Adrenal gland (tissue), 12 donors: ENCODE data around the gene KCNJ1. TPM values are rescaled to one million over a fixed set of nuclear protein-coding genes. Genes with fewer than 3 reads are reported as not detected.

Source experiments
- DNase-seq, 7 donors: peaks; one replicate each; pipeline ENCODE4 v3.0.0-alpha.2; 2019 to 2020
- H3K27ac ChIP-seq, 5 donors: fragments of 200-600 bp; sonication (generic) in 4 of 5; 1 replicate in 3 of 5; 2 replicates in 2 of 5; pipeline versions ENCODE4 v1.5.1 to v1.8.0; 2016 to 2020; ENCODE audit warnings: mild to moderate bottlenecking in 1 of 5
- H3K27me3 ChIP-seq: fragments of 200-600 bp; 2 replicates; pipeline ENCODE4 v1.8.0; 2021
- H3K36me3 ChIP-seq, 2 donors: fragments of 200-600 bp; replicated peaks in 1 of 2; 1 replicate in 1 of 2; 2 replicates in 1 of 2; pipeline versions ENCODE4 v1.5.1 to v1.8.0; 2018 to 2022
- H3K4me1 ChIP-seq, 2 donors: fragments of 200-600 bp; replicated peaks in 1 of 2; 1 replicate in 1 of 2; 2 replicates in 1 of 2; pipeline versions ENCODE4 v1.5.1 to v1.8.0; 2018 to 2021
- H3K4me3 ChIP-seq, 4 donors: fragments of 200-600 bp; sonication (generic) in 3 of 4; one replicate each; pipeline ENCODE4 v1.5.1; 2016 to 2018
- H3K9me3 ChIP-seq, 3 donors: fragments of 200-600 bp; sonication (generic) in 1 of 3; replicated peaks in 1 of 3; 1 replicate in 2 of 3; 2 replicates in 1 of 3; pipeline versions ENCODE4 v1.5.1 to v1.8.0; 2016 to 2021
- POLR2A ChIP-seq, 2 donors: fragments of 450-650 bp; IDR thresholded peaks; one replicate each; pipeline ENCODE4 v1.6.1; 2017; ENCODE audit warnings: antibody characterized with exemption in 2 of 2, mild to moderate bottlenecking in 2 of 2, moderate library complexity in 1 of 2
- WGBS, 4 donors: extraction: QIAGEN DNeasy Blood & Tissue Kit in 2 of 4; methylation state at CpG; one replicate each; pipeline versions ENCODE4 v1.1.5 to v1.1.7; 2013 to 2017; 5-methylcytosine and 5-hydroxymethylcytosine counted together
- intact Hi-C, 2 donors: fragments of 100-400 bp; cut with DNase I; formaldehyde crosslinking; loops; one replicate each; pipeline versions ENCODE4 v1.14.1 to v1.15.0; 2022 to 2023
- polyA plus RNA-seq, 3 donors: library from polyadenylated mRNA; stranded (reverse); fragments of 200-250 nt in 2 of 3; fragments of 350-450 nt in 1 of 3; fragmentation: Illumina TruSeq in 1 of 3; extraction: RNeasy Lipid Tissue Mini Kit (QIAGEN cat#74804) in 1 of 3; gene quantifications; one replicate each; pipeline ENCODE4 v1.2.3, GENCODE V29; 2013 to 2014
- total RNA-seq, 9 donors: library from RNA; depleted of rRNA in 4 of 9; stranded (reverse); fragments of >200 nt in 4 of 9; fragments of 120-200 nt in 1 of 9; fragmentation: NEBNext Ultra II Directional in 1 of 9; extraction: Animal tissue kit (Norgen Biotek cat#: 25700) in 1 of 9; gene quantifications; one replicate each; pipeline versions ENCODE4 v1.1.0 to v1.2.4, GENCODE V29; 2013 to 2023
- TF ChIP-seq, protein P1 (sequence below), 6 experiments: fragments of 450-650 bp in 4 of 6; fragments of 200-600 bp in 2 of 6; sonication (generic) in 1 of 6; IDR thresholded peaks; 1 replicate in 5 of 6; 2 replicates in 1 of 6; pipeline versions ENCODE4 v1.5.1 to v1.8.0; 2016 to 2021; ENCODE audit warnings: antibody characterized with exemption in 6 of 6, mild to moderate bottlenecking in 2 of 6, moderate library complexity in 1 of 6
- donor health status: healthy with polysubstance abuse.
- donor health status: Bipolar disorder and iron deficiency.
- donor health status: DM: yes; HTN: yes; CAD: no.
- donor health status: DM: no; HTN: no; CAD: no.
- donor health status: DM: no; HTN: no; CAD: no.
- donor health status: DM: yes; HTN: yes; CAD: no.

The KCNJ1 gene
- total and polyA plus RNA-seq, 12 donors, result 0.06 to 0.17 (median 0.16) TPM; not detected in 9

DNA sequence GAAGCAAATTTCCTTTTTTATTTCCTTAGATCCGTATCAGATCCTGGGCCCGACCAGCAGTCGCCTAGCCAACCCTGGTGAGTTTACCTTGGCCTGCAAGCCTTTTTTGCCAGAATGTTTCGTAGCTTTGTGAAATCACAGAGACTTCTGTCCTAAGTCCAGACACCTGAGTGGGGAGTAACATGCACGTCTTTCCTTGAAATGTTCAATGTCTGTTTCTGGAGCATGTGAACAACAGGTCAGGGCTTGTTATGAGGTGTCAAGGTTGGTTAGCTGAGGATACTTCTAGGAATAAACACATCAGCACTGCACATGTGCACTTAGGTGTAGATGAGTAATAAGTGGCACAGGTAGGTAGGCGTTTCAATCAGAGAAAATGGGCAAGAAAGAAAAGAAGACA lies 58.0 kb downstream of the KCNJ1 start:
- whole genome bisulfite sequencing, 4 donors, result 68 to 86% (median 79%) methylated on average over 5 to 6 of the region's 6 CpGs
- TF ChIP-seq, protein P1, sequence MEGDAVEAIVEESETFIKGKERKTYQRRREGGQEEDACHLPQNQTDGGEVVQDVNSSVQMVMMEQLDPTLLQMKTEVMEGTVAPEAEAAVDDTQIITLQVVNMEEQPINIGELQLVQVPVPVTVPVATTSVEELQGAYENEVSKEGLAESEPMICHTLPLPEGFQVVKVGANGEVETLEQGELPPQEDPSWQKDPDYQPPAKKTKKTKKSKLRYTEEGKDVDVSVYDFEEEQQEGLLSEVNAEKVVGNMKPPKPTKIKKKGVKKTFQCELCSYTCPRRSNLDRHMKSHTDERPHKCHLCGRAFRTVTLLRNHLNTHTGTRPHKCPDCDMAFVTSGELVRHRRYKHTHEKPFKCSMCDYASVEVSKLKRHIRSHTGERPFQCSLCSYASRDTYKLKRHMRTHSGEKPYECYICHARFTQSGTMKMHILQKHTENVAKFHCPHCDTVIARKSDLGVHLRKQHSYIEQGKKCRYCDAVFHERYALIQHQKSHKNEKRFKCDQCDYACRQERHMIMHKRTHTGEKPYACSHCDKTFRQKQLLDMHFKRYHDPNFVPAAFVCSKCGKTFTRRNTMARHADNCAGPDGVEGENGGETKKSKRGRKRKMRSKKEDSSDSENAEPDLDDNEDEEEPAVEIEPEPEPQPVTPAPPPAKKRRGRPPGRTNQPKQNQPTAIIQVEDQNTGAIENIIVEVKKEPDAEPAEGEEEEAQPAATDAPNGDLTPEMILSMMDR (IDR thresholded peaks at IDR 0.05), result no peak
- no peak for TF ChIP-seq POLR2A (IDR thresholded peaks at IDR 0.05)
- Histone ChIP-seq H3K27ac (no peak overlapping the region), H3K4me1 (no peaks in the 10 kb centered on the region), H3K27me3 (no peaks in the 10 kb centered on the region), H3K4me3 (no peak overlapping the region), H3K36me3 (peaks cover 0 to 16% of the 10 kb centered on the region in 2 donors), H3K9me3 (no peaks in the 10 kb centered on the region)
- intact Hi-C loops, result no loop called here
- no peak for DNase-seq

DNA sequence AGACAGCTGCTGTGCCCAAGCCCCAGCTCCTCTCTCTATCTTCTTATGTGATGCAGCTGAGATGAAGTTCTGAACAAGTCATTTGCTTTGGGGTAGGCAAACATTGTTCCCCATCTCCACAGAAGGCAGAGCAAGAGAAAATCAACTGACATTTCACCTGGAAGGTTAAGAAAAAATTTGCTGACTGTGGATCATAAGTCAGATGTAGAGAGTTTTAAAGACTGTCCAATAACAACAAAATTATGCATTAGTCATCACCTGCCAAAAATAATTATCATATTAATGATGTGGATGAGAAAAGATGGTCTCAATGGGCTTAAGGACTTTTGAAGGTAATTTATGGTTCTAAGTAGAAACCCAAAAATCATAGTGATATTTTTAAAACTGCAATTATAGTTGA lies 59.2 kb downstream of the KCNJ1 start:
- no peak for DNase-seq
- intact Hi-C loops, result no loop called here
- no peak for TF ChIP-seq POLR2A (IDR thresholded peaks at IDR 0.05)
- TF ChIP-seq, protein P1 (IDR thresholded peaks at IDR 0.05), result no peak
- Histone ChIP-seq H3K27me3 (no peaks in the 10 kb centered on the region), H3K4me1 (peaks cover 0 to under 1% of the 10 kb centered on the region in 2 donors), H3K4me3 (no peak overlapping the region), H3K36me3 (peaks cover 0 to 16% of the 10 kb centered on the region in 2 donors), H3K9me3 (no peaks in the 10 kb centered on the region), H3K27ac (no peak overlapping the region)

DNA sequence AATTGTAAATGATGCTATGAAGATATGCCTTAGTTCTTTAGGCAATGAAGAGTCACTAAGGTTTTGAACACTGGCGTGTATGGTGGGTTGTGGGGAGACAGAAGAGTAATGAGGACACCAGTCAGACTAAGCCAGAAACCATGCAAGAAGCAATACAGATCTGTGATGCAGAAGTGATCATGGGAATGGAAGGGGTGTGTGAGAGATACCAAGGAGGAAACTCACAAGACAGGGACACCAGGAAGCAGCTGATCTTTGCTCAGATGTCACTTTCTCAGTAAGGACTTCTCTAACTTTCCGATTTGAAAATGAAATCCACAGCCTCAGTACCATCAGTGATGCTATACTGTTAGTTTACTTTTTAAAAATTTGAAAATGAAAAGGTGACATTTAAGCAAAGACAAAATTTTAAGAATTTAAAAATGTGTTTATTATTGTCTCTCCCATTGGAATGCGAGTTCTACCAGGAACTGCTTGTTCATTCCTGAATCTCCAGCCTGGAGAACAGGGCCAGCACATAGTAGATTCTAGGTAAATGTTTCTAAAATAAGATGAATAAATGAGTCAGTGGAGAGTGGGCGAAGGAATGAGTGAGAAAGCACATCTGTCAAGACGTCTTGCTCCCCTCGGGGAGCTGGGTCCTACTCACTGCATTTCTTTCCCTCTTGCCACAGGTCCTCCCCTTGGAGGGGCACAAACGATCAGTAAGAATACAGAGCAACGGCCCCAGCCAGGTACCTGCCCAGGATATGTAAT lies 60.4 kb downstream of the KCNJ1 start:
- intact Hi-C loops, result no loop called here
- TF ChIP-seq, protein P1 (IDR thresholded peaks at IDR 0.05), result no peak
- no peak for TF ChIP-seq POLR2A (IDR thresholded peaks at IDR 0.05)

DNA sequence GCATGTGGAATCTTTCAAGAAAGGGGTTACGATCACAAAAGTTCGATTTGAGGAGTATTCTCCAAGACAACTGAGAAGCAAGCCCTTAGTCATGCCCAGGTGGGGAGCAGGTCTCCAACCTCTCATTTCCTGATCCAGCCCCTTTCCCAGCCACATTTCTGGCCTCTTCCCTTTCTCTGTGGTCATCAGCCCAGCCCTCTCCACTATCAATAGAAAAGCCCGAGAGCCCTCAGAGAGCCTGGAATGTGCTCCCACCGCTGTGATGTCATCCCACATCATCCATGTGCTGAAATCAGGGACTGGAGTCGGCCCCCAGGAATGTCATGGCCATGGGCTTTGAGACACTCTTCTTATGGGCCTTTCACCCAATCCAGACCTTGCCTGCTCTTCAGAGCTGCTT lies 62.6 kb downstream of the KCNJ1 start:
- no peak for DNase-seq
- Histone ChIP-seq H3K36me3 (peaks cover 0 to 5% of the 10 kb centered on the region in 2 donors), H3K4me3 (no peak overlapping the region), H3K27me3 (no peaks in the 10 kb centered on the region), H3K4me1 (peaks cover 0 to 9% of the 10 kb centered on the region in 2 donors), H3K27ac (no peak overlapping the region), H3K9me3 (no peaks in the 10 kb centered on the region)
- intact Hi-C loops, result no loop called here
- 77 to 85% (median 80%) methylated on average over 5 of the region's 5 CpGs for WGBS, 4 donors
- TF ChIP-seq POLR2A (IDR thresholded peaks at IDR 0.05), result no peak
- TF ChIP-seq, protein P1 (IDR thresholded peaks at IDR 0.05), result no peak

More for the DNA sequence above, 60.4 kb downstream of the KCNJ1 start:
- DNase-seq, result no peak
- Histone ChIP-seq H3K27me3 (no peaks in the 10 kb centered on the region), H3K9me3 (no peaks in the 10 kb centered on the region), H3K4me1 (peaks cover 0 to 9% of the 10 kb centered on the region in 2 donors), H3K4me3 (no peak overlapping the region), H3K36me3 (peaks cover 0 to 16% of the 10 kb centered on the region in 2 donors), H3K27ac (no peak overlapping the region)
- WGBS, 4 donors, result 64 to 80% (median 69%) methylated on average over 8 of the region's 8 CpGs
